Esophagus muscularis mucosa (tissue), 4 donors: Measurements from ENCODE around the gene MAP3K3.

Source experiments
- CTCF ChIP-seq, 3 experiments: fragments of 200-600 bp in 2 of 3; fragments of 450-650 bp in 1 of 3; sonication (generic) in 2 of 3; IDR thresholded peaks; one replicate each; pipeline ENCODE4 v1.5.1; 2017 to 2019; ENCODE audit warnings: antibody characterized with exemption in 3 of 3, mild to moderate bottlenecking in 2 of 3, moderate library complexity in 1 of 3
- EP300 ChIP-seq: sonication (generic); formaldehyde crosslinking; IDR thresholded peaks from one replicate; pipeline ENCODE4 v1.6.1; 2017; ENCODE audit warnings: antibody characterized with exemption
- POLR2A ChIP-seq: fragments of 450-650 bp; IDR thresholded peaks from one replicate; pipeline ENCODE4 v1.6.1; 2017; ENCODE audit warnings: antibody characterized with exemption, moderate library complexity, mild to moderate bottlenecking, low read depth
- POLR2AphosphoS5 ChIP-seq, 2 donors: sonication (generic); formaldehyde crosslinking; IDR thresholded peaks; one replicate each; pipeline ENCODE4 v1.6.1; 2017; ENCODE audit warnings: antibody characterized with exemption in 2 of 2

GRCh38 chr17:63685041-63685440 lies 62.8 kb downstream of the MAP3K3 start:
- no peak for TF ChIP-seq CTCF (IDR thresholded peaks at IDR 0.05)
- TF ChIP-seq POLR2AphosphoS5 (IDR thresholded peaks at IDR 0.05): peak; percentile 33 to 49
- no peak for TF ChIP-seq POLR2A
- TF ChIP-seq EP300: no peak
